Measurements from ENCODE around the gene LYZL4.

The LYZL4 gene, protein sequence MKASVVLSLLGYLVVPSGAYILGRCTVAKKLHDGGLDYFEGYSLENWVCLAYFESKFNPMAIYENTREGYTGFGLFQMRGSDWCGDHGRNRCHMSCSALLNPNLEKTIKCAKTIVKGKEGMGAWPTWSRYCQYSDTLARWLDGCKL

DNA sequence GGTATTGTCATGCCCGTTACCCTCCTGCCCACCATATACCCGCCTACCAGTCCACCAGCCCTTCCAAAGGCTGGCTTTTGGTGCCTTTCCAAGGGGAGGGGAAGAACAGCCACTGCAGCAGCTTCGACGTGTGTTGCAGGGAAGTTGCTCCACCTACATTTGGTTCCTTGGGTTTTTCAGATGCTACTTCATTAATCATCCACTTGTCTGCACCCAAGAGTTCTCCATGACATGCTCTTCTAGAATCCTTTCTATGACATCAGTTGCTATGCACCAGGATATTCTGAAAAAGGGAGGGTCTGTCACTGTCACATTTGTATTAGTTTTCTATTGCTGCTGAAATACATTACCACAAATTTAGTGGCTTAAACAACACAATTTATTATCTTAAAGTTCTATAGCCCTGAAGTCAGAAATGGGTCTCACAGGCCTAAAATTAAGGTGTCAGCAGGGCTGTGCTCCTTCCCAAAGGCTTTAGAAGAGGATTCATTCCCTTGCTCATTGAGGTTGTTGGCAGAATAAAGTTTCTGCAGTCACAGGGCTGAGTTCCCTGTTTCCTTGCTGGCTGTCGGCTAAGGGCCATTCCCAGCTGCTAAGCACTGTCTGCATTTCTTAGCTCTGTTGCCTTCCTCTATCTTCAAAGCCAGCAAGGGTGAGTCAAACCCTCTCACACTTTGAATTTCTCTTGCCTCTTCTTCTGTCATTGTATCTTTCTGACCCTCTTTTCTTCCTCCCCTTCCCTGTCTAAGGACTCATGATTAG, at the start of gene LYZL4:
Gene LYZL4, minus strand, starts transcription at position 241 of the 762 bp plus-strand sequence. CDS start 3,359 bp downstream, outside the sequence.
- no peaks in the 10 kb centered on the region for H3K4me1 ChIP-seq (ENCODE audit: control insufficient read depth in 1 of 2, insufficient read depth in 1 of 2, low read depth in 1 of 2, low read length in 1 of 2)
- H3K36me3 ChIP-seq, result no peaks in the 10 kb centered on the region
- TF ChIP-seq, protein P1, sequence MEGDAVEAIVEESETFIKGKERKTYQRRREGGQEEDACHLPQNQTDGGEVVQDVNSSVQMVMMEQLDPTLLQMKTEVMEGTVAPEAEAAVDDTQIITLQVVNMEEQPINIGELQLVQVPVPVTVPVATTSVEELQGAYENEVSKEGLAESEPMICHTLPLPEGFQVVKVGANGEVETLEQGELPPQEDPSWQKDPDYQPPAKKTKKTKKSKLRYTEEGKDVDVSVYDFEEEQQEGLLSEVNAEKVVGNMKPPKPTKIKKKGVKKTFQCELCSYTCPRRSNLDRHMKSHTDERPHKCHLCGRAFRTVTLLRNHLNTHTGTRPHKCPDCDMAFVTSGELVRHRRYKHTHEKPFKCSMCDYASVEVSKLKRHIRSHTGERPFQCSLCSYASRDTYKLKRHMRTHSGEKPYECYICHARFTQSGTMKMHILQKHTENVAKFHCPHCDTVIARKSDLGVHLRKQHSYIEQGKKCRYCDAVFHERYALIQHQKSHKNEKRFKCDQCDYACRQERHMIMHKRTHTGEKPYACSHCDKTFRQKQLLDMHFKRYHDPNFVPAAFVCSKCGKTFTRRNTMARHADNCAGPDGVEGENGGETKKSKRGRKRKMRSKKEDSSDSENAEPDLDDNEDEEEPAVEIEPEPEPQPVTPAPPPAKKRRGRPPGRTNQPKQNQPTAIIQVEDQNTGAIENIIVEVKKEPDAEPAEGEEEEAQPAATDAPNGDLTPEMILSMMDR (IDR thresholded peaks at IDR 0.05), result no peak
- no peak within 1 kb of the TSS for H3K27ac ChIP-seq
- H3K27me3 ChIP-seq, result peaks cover 20% of the 10 kb centered on the region
- H3K9me3 ChIP-seq, result no peaks in the 10 kb centered on the region
- no peak within 1 kb of the TSS for H3K4me3 ChIP-seq (ENCODE audit: low read depth in 1 of 2, low read length in 1 of 2)

DNA sequence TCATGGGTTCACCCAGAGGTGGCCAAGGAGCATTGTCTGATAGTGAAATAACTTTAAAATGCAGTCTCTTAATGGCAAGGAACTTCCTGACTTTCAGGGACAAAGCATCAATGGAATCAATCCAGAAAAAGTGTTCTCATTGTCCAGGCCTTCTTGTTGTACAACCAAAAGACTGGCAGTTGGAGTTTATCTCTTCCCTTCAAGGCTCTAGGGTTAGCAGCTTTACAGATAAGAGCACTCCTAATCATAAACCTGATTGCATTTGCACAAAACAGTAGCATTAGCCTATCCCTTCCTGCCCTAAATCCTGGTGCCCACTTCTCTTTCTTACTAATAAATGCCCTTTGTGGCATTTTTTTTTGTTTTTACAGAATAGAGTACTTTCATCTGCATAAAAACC, 48.7 kb upstream of the LYZL4 start:
- Histone ChIP-seq H3K27ac (no peak overlapping the region), H3K27me3 (peaks cover 19% of the 10 kb centered on the region), H3K36me3 (no peaks in the 10 kb centered on the region), H3K4me3 (ENCODE audit: low read depth in 1 of 2, low read length in 1 of 2) (no peak overlapping the region), H3K4me1 (ENCODE audit: control insufficient read depth in 1 of 2, insufficient read depth in 1 of 2, low read depth in 1 of 2, low read length in 1 of 2) (no peaks in the 10 kb centered on the region), H3K9me3 (no peaks in the 10 kb centered on the region)
- TF ChIP-seq, protein P1 (IDR thresholded peaks at IDR 0.05), result no peak

DNA sequence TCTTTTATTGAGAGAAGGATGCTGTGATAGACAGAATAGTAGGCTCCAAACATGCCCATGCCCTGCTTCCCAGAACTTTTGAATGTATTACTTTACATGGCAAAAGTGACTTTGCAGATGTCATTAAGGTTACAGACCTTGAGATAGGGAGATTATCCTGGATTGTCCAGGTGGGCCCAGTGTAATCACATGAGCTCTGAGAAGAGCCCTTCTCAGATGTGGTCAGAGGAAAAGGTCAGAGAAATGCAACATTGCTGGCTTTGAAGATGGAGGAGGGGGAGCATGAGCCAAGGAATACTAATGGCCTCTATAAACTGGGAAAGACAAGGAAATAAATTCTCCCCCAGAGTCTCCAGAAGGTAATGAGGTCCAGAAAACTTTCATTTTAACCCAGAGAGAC, 45.8 kb upstream of the LYZL4 start:
- H3K27ac ChIP-seq, result no peak overlapping the region
- TF ChIP-seq, protein P1 (IDR thresholded peaks at IDR 0.05), result no peak
- no peaks in the 10 kb centered on the region for H3K9me3 ChIP-seq
- H3K4me3 ChIP-seq (ENCODE audit: low read depth in 1 of 2, low read length in 1 of 2), result no peak overlapping the region
- no peaks in the 10 kb centered on the region for H3K36me3 ChIP-seq
- H3K4me1 ChIP-seq (ENCODE audit: control insufficient read depth in 1 of 2, insufficient read depth in 1 of 2, low read depth in 1 of 2, low read length in 1 of 2), result no peaks in the 10 kb centered on the region
- peaks cover 19% of the 10 kb centered on the region for H3K27me3 ChIP-seq

DNA sequence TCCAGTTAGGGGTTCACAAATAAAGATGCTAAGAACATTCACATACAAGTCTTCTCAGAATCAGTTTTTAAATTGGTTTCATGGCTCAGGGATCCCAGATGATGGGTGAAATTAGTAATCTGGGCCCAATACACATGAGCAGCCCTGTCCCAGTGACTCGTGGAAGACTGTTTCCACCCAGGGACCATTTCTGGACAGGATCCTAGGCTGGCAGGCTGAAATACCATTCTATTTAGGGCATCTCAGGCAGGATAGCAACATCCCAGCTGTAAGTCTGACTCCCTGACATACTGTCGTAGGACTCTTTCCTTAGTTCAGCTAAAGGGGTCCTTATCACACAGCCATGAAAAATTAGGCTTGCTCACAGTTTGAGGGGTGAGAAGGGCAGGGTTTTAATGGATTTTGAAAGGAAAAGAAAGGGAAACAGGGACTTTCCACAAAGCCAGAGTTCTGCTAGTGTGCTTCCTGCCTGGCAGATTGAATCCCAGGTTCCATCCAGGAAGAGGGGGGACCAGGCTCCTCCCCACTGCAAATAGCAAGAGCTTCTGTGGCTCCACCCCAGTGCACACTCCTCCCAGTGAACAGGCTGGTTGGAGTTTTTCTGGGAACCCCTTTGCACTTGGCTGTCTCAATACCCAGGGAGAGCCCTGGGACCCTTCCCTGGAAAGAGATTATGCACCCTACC, 41.3 kb upstream of the LYZL4 start:
- Histone ChIP-seq H3K9me3 (no peaks in the 10 kb centered on the region), H3K27me3 (peaks cover 5% of the 10 kb centered on the region), H3K4me1 (ENCODE audit: control insufficient read depth in 1 of 2, insufficient read depth in 1 of 2, low read depth in 1 of 2, low read length in 1 of 2) (no peaks in the 10 kb centered on the region), H3K36me3 (no peaks in the 10 kb centered on the region), H3K27ac (no peak overlapping the region), H3K4me3 (ENCODE audit: low read depth in 1 of 2, low read length in 1 of 2) (no peak overlapping the region)
- TF ChIP-seq, protein P1 (IDR thresholded peaks at IDR 0.05), result no peak

DNA sequence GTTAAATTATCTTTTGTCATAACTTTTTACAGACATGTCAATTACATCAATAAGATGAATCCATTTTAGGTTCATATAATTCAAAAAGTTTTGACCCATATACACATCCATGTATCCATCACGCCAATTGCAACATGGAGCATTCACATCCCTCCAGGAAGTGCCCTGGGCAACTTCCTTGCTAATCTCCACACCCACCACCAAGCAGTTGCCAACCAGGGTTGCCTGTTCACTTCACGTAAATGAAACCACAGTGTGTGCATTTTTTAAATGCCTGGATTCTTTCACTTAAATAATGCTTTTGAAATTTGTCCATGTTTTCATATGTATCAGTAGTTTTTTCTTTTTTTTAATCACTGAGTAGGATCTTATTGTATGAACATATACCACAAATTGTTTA, 40.7 kb upstream of the LYZL4 start:
- TF ChIP-seq, protein P1 (IDR thresholded peaks at IDR 0.05), result no peak
- peaks cover under 1% of the 10 kb centered on the region for H3K27me3 ChIP-seq
- no peak overlapping the region for H3K27ac ChIP-seq
- H3K36me3 ChIP-seq, result no peaks in the 10 kb centered on the region
- no peak overlapping the region for H3K4me3 ChIP-seq (ENCODE audit: low read depth in 1 of 2, low read length in 1 of 2)
- no peaks in the 10 kb centered on the region for H3K9me3 ChIP-seq
- H3K4me1 ChIP-seq (ENCODE audit: control insufficient read depth in 1 of 2, insufficient read depth in 1 of 2, low read depth in 1 of 2, low read length in 1 of 2), result no peaks in the 10 kb centered on the region
